Measurements from ENCODE around the gene CHIC2.

CHIC2 gene

GRCh38 chr4:53997898-53998297, 66.5 kb downstream of the CHIC2 start:
- no peak for DNase-seq

DNA sequence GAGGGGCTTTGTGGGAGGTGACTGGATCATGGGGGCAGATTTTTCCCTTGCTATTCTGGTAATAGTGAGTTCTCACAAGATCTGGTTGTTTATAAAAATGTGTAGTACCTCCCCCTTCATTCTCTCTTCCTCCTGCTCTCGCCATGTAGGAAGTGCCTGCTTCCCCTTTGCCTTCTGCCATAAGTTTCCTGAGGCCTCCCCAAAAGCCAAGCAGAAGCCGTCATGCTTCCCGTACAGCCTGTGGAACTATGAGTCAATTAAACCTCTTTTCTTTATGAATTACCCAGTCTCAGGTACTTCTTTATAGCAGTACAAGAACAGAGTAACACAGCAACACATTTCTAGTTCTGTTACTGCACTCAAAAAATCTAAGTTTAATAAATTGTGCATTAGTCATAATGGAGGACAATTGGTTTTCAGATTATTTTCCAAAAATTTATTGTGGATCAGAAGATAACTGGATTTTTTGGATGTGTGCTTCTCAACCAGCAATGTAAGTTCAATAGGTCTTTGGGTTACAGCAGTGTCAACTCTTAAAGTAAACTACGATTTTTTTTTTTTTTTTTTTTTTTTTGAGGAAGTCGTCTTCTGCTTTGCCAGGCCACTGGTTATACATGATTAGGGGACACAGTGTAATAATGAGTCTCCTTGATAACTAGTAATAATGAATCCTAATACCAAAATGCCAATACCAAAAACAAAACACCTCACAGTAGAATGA, 69.9 kb downstream of the CHIC2 start:
- no peak for DNase-seq

DNA sequence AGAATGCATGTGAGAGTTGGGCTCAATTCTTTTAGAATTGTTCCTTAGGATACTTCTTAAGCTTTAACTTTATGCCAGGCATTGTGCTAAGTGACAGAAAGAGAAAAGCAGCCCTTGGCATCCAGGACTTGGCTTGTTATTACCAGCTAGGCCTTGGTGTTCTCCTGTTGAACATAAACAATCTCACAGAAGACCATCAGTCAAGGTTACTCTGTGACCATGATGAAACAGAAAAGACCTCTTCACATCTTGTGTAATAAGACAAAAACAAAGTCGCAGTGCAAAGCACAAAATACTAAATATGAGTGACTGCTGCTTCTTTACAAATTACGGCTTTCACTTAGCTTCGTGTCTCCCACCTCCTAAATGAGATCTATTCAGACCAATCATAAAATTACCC, 71.6 kb downstream of the CHIC2 start:
- DNase-seq = no peak

GRCh38 chr4:53991821-53992220, 72.6 kb downstream of the CHIC2 start:
- DNase-seq = no peak

GRCh38 chr4:53990641-53991040, 73.8 kb downstream of the CHIC2 start:
- no peak for DNase-seq

DNA sequence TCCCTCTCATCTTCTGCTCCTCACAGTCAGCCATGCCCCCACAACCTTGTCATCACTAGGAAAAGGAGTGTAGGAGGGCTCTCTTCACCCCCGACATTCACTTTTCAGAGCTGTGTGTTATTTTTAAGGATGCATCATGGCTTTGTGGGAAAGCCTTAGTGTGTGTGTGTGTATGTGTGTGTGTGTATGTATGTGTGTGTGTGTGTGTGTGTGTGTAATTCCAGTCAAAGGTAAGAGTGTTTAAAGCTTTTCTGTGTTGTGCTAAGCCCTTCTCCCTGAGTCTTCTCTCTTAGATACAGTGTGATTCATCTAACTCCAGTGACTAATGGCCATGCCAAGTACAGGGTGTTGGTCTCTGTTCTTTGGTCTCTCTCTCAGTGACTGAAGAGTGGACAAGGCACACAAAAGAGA, 76.6 kb downstream of the CHIC2 start:
- DNase-seq = no peak

DNA sequence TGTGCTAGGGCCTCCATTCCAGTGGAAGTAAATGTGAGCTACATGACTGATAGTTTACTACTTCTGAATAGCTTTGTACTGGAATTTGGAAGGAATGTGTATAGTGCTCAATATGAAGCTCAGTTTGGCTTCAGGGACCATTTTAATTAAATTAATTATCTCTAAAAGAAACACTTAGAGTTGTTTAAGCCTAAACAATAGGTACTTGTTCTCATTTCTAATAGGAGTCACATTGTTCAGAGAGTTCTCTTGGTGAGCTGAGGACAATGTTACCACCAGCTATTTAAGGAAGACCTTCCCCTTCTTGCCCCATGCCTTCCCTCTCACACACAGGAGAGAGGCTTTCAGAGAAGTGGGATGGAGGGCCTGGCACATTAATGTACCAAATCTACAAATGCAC, 78.3 kb downstream of the CHIC2 start:
- no peak for DNase-seq

DNA sequence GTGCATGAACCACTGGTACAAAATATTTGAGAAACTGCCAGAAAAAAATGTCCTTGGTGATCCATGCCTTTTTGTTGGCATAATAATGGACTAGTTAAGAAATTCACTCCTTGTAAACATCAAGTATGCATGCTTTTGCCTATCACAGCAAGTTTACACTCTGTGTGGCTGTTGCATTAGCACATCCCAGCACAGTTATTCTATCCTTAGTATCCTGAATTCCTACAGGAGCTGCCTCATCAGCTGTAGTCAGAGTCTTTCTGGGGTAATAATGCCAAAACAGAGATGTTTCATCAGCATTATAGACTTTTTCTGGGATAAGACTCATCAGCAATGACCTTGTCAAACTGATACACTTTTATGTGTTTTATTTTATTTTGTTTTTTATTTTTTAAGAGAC, 82.8 kb downstream of the CHIC2 start:
- DNase-seq = no peak

DNA sequence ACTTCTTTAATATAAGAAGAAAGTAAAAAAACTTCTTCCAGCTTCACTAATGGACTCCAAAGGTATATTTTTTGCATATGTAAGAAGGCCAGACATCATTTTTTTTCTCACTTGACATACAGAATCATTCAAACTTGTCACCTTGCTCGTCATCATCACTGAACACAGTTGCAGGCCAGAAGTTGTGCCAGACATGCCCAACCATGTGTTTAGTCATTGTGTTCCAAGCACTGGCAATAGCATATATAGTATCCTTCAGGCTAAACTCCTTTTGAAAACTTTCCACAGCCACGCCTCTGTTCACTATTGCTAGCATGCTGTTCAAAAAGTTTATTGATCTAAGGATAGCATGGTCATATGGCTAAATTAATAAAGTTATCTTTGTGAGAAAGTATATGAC, 83.3 kb downstream of the CHIC2 start:
- DNase-seq = no peak

- DNase-seq = no peak
These were observed 89.8 kb downstream of the CHIC2 start for GRCh38 chr4:53974561-53974960.

GRCh38 chr4:53967986-53968385, 96.4 kb downstream of the CHIC2 start:
- DNase-seq = no peak

GRCh38 chr4:53963781-53964180, 100.6 kb downstream of the CHIC2 start:
- DNase-seq = no peak

- DNase-seq = no peak
These were observed 101.1 kb downstream of the CHIC2 start for GRCh38 chr4:53963336-53963735.

DNA sequence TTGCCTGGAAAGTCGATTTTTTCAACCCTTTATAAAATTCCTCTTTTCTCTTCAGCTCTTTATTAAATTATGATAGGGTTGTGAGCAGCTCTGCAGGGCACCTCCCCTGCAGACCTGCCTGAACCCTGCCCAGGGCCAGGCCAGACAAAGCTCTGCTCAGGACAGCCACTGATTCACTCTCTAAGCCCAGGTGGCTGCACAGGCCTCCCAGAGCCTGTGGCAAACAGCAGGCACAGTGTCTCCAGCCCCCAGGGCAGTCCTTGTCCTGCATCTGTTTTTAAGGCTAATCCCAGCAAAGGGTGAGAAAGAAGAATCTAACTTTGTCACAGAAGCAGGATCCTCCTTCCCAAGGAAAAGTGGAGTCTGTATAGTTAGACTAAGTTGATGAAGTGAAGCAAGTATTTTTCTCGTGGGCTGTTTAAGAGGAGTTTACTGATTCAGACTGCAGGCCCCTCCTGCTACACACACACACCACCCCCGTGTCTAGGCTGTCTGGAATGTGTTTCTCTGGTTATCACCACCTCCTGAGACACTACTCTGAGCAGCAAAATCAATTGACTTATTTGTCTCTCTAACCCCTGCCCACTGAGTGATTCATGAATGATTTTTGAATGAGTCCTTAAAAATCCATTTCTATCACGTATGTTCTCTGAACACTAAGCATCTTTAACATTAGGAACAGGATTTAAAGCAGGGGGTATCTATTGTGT, 101.7 kb downstream of the CHIC2 start:
- no peak for DNase-seq

DNA sequence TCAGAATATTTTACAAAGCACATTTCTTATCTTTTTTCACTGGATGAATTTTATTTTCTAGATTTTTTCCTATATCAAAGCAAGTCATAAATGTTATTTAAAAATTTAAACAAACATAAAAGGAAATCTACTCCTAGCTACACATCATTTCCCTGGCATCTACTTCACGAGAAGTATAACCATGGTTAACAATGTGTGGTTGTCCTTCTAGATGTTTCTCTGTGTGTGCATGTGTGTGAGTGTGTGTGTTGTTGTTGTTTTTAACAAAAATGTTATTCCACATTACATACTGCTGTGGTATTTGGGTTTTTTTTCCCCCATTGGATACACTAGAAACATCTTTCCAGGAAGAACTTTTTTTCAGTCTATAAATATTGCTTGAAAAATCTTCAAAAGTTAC, 103.1 kb downstream of the CHIC2 start:
- no peak for DNase-seq

- DNase-seq = no peak
These were observed 103.6 kb downstream of the CHIC2 start for GRCh38 chr4:53960843-53961242.

Data from activated CD4-positive, alpha-beta T cell treated with anti-CD3 and anti-CD28 coated beads, Interleukin-10, Interleukin-2, amounts not matched to agents 100 ng/mL and 50 ng/mL, durations not matched to agents 16 hours and 8 hours (primary cell).